Prostate gland (tissue), 2 donors: Measurements from ENCODE around the gene UTS2B. TPM values are rescaled to one million over a fixed set of nuclear protein-coding genes. Genes with fewer than 3 reads are reported as not detected.

Source experiments
- DNase-seq: peaks from one replicate; pipeline ENCODE4 v3.0.0-alpha.2; 2019; ENCODE audit warnings: low spot score
- H3K27ac ChIP-seq, 2 donors: fragments of 200-600 bp; sonication (generic); 2 replicates each; pipeline ENCODE4 v1.5.1; 2017 to 2019
- H3K27me3 ChIP-seq: fragments of 200-600 bp; sonication (generic); replicated peaks from 2 replicates; pipeline ENCODE4 v1.5.1; 2019; ENCODE audit not compliant: insufficient read depth
- H3K36me3 ChIP-seq, 2 donors: fragments of 200-600 bp; sonication (generic); 1 replicate in 1 of 2; 2 replicates in 1 of 2; pipeline versions ENCODE4 v1.5.1 to v1.8.1; 2017 to 2019
- H3K4me1 ChIP-seq: fragments of 200-600 bp; sonication (generic); replicated peaks from 2 replicates; pipeline ENCODE4 v1.5.1; 2019
- H3K4me3 ChIP-seq, 2 donors: fragments of 200-600 bp; sonication (generic); 2 replicates each; pipeline ENCODE4 v1.5.1; 2017 to 2019
- H3K9me3 ChIP-seq: fragments of 200-600 bp; sonication (generic); 2 replicates; pipeline ENCODE4 v1.5.1; 2017
- POLR2A ChIP-seq: fragments of 450-650 bp; IDR thresholded peaks from one replicate; pipeline ENCODE4 v1.6.1; 2016; ENCODE audit warnings: antibody characterized with exemption, mild to moderate bottlenecking
- POLR2AphosphoS5 ChIP-seq: sonication (generic); formaldehyde crosslinking; IDR thresholded peaks from one replicate; pipeline ENCODE4 v1.6.1; 2017; ENCODE audit warnings: antibody characterized with exemption
- WGBS: methylation state at CpG from one replicate; pipeline ENCODE4 v1.1.5; 2018; 5-methylcytosine and 5-hydroxymethylcytosine counted together
- intact Hi-C: fragments of 100-400 bp; cut with DNase I; formaldehyde crosslinking; loops from one replicate; pipeline ENCODE4 v1.14.2; 2022
- total RNA-seq, 2 donors: library from RNA; depleted of rRNA; stranded (reverse); fragments of >200 nt; gene quantifications; one replicate each; pipeline ENCODE4 v1.1.0, GENCODE V29; 2016
- TF ChIP-seq, protein P1 (sequence below), 4 experiments: fragments of 200-600 bp in 2 of 4; fragments of 450-650 bp in 2 of 4; sonication (generic) in 2 of 4; IDR thresholded peaks; 1 replicate in 3 of 4; 2 replicates in 1 of 4; pipeline ENCODE4 v1.5.1; 2016 to 2019; ENCODE audit warnings: antibody characterized with exemption in 4 of 4, mild to moderate bottlenecking in 2 of 4, moderate library complexity in 2 of 4

The UTS2B gene
- total RNA-seq, 2 donors from 2014 or later = 0.18 to 4.3 TPM

DNA sequence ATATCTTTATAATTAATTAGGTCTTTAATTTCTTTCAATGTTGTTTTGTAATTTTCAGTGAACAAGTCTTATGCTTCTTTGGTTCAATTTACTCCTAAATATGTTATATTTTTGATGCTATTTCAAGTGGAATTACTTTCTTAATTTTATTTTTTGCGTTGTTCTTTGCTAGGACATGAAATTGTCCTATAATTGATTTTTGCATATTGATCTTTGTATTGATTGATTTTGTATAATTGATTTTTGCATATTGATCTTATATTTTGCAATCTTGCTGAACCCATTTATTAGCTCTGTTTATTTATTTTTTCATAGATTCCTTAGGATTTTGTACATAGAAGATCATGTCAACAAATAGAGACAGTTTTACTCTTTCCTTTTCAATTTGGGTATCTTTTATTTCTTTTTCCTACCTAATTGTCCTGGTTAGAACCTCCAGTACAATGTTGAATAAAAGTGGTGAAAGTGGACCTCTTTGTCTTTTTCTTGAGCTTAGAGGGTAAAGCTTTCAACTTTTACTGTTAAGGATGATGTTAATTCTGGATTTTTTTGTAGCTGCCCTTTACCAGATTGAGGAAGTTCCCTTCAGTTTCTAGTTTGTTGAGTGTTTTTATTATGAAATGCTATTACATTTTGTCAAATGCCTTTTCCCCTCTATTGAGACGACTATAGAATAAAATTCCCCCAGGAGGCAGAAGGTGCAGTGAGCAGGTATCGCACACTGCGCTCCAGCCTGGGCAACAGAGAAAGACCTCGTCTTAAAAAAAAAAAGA is 37.9 kb downstream of the UTS2B start:
- H3K4me3 ChIP-seq = no peak overlapping the region
- DNase-seq = no peak
- TF ChIP-seq POLR2AphosphoS5 = no peak
- no peak for TF ChIP-seq POLR2A
- TF ChIP-seq, protein P1, sequence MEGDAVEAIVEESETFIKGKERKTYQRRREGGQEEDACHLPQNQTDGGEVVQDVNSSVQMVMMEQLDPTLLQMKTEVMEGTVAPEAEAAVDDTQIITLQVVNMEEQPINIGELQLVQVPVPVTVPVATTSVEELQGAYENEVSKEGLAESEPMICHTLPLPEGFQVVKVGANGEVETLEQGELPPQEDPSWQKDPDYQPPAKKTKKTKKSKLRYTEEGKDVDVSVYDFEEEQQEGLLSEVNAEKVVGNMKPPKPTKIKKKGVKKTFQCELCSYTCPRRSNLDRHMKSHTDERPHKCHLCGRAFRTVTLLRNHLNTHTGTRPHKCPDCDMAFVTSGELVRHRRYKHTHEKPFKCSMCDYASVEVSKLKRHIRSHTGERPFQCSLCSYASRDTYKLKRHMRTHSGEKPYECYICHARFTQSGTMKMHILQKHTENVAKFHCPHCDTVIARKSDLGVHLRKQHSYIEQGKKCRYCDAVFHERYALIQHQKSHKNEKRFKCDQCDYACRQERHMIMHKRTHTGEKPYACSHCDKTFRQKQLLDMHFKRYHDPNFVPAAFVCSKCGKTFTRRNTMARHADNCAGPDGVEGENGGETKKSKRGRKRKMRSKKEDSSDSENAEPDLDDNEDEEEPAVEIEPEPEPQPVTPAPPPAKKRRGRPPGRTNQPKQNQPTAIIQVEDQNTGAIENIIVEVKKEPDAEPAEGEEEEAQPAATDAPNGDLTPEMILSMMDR (IDR thresholded peaks at IDR 0.05) = no peak
- H3K27ac ChIP-seq = no peak overlapping the region
- H3K36me3 ChIP-seq = no peaks in the 10 kb centered on the region
- H3K9me3 ChIP-seq = no peaks in the 10 kb centered on the region
- no peaks in the 10 kb centered on the region for H3K27me3 ChIP-seq
- 78% methylated on average over 5 of the region's 5 CpGs for WGBS
- no peaks in the 10 kb centered on the region for H3K4me1 ChIP-seq
- intact Hi-C loops = no loop called here

DNA sequence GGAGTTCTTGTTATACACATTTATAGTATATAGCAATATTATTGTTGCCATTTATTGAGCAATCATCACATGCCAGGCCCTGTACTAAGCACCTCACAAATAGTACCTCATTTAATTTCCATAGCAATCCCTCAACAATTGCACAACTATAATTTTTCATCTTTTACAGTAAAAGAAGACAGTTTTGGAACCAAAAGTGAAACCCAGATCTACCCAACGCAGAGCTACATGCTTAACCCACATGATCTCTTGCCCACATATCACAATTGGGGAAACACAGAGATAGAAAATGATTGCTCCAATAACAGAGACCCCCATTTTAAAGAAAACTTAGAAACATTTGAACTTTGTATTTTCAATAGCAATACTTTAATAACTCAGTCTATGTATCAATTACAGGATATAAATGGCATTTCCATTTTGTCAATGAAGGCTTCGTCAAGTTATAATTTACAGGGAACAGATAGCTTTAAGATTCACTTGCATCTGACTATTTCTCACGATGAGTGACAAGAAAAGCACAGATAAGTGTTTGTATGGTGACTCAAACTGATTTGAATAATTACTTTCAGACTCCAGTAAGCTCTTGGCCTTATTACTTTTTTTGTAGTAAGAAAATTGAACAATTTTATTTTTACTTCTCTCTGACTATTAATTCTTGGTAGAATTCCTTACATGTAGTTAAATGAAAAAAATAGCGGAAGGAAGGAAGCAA is 39.9 kb downstream of the UTS2B start:
- no peak for DNase-seq
- Histone ChIP-seq H3K4me3 (no peak overlapping the region), H3K27ac (no peak overlapping the region), H3K36me3 (no peaks in the 10 kb centered on the region), H3K27me3 (no peaks in the 10 kb centered on the region), H3K9me3 (no peaks in the 10 kb centered on the region), H3K4me1 (no peaks in the 10 kb centered on the region)
- WGBS = 74% methylated on average over 4 of the region's 4 CpGs
- intact Hi-C loops = no loop called here
- TF ChIP-seq, protein P1 (IDR thresholded peaks at IDR 0.05) = no peak
- TF ChIP-seq POLR2A (no peak), POLR2AphosphoS5 (no peak)

DNA sequence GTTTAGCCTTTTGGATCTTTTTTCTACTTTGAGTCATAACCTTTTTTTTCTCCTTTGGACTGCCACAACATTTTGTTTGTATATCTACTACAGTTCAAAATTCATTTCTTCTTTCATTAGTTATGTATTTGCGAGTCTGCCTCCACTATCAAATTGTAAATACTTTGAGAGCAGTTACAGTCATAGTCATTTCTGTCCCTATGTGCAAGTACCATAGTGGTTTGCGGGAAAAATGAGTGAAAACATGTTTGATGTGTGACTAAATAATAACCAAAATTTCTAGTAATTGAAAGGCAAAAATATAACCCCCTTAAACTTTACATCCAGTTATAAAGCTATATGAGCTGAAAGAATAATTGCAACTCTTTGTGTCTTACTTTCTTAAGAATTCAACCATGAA is 46.9 kb downstream of the UTS2B start:
- 88% methylated on average over 2 of the region's 2 CpGs for WGBS
- no peaks in the 10 kb centered on the region for H3K4me1 ChIP-seq
- no peak overlapping the region for H3K27ac ChIP-seq
- intact Hi-C loops = no loop called here
- no peaks in the 10 kb centered on the region for H3K27me3 ChIP-seq
- no peaks in the 10 kb centered on the region for H3K36me3 ChIP-seq
- no peaks in the 10 kb centered on the region for H3K9me3 ChIP-seq
- TF ChIP-seq POLR2A (no peak), POLR2AphosphoS5 (no peak)
- TF ChIP-seq, protein P1 (IDR thresholded peaks at IDR 0.05) = no peak
- no peak overlapping the region for H3K4me3 ChIP-seq
- no peak for DNase-seq

DNA sequence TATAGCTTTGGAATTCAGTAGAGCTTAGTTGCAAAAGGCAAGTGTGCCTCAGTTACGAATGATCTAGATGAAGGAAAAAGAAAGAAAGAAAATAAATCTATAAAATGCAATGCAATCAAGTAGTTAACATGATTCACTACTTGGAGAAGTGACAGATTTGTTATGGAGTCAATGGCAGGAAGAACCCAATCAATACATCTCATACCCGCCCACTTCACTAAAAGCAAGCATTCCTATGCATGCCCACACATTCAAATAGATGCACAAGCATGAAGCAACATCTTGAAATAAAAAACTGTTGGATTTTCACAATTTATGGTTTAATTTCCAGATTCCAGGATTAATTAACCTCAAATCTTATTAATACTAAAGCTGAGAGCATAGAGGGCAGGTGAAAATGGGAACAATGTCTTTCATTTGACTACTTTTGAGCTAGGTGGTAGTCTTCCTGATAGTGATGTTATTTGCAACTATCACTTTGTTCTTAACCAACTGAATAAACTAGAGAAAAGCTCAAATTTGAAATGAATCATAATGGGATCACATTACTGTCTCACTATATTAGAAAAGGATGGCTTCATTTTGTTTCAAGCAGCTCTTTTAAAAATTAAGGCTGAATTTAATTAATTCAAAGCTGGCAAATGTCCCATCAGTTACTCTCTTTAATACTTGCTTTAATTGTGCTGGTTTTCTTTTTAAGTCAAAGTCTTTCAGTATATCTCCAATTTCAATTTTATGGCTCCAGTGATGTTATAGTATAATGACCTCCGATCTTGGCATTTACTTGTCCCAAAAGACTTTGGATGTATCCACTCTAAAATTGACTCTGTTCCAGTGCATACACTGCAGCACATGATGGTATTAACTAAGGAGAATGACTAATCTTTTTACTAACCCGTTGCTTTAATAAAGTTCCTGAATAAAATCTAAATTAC is 47.8 kb downstream of the UTS2B start:
- DNase-seq = no peak
- H3K27me3 ChIP-seq = no peaks in the 10 kb centered on the region
- H3K27ac ChIP-seq = no peak overlapping the region
- TF ChIP-seq POLR2AphosphoS5 (no peak), POLR2A (no peak)
- TF ChIP-seq, protein P1 (IDR thresholded peaks at IDR 0.05) = no peak
- intact Hi-C loops = no loop called here
- no peaks in the 10 kb centered on the region for H3K36me3 ChIP-seq
- H3K4me1 ChIP-seq = no peaks in the 10 kb centered on the region
- no peaks in the 10 kb centered on the region for H3K9me3 ChIP-seq
- 45% methylated on average over 4 of the region's 4 CpGs for WGBS
- H3K4me3 ChIP-seq = no peak overlapping the region
